Jurkat, Clone E6-1 (cell line): ENCODE results near the gene ZNF804A.
"Not testable (repeated sequence)": the region's sequence is repeated elsewhere in the genome, so short reads cannot be mapped to it uniquely, and the experiment has no call there.

Experiments used
- DNase-seq: peaks from one replicate; pipeline ENCODE4 v3.0.0-alpha.2; 2011; ENCODE audit warnings: low read depth, low spot score
- H3K4me3 ChIP-seq: 2 replicates; pipeline ENCODE4 v1.5.1; 2011; ENCODE audit warnings: mild to moderate bottlenecking, low read length, control low read depth, moderate library complexity

Gene ZNF804A

GRCh38 chr2:184877909-184878308, 279.6 kb downstream of the ZNF804A start:
- no peak overlapping the region for H3K4me3 ChIP-seq
- DNase-seq, result no peak

- DNase-seq, result no peak
Observed at GRCh38 chr2:184879671-184880070, 281.3 kb downstream of the ZNF804A start.

GRCh38 chr2:184886585-184886984, 288.3 kb downstream of the ZNF804A start:
- H3K4me3 ChIP-seq, DNase-seq: not testable (repeated sequence)

More at GRCh38 chr2:184879671-184880070, 281.3 kb downstream of the ZNF804A start:
- H3K4me3 ChIP-seq, result no peak overlapping the region

DNA sequence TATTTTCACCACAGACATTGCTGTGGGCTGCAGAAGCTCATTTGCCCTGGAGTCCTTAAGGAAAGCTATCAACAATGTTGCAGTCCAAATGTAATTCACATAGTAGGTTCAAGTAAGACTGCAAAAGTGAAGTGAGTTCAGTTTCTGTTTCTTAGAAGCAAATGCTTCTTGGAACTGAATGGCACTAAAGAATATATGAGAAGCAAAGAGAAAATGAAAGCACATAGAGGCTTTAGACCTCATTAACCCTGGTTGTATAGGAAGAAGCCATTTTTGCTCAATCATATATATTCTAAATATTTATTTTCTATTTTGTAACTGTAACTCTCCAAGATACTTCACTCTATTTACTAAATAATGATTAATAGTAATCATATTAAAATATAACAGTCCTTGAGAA, 292.0 kb downstream of the ZNF804A start:
- no peak for DNase-seq
- no peak overlapping the region for H3K4me3 ChIP-seq

DNA sequence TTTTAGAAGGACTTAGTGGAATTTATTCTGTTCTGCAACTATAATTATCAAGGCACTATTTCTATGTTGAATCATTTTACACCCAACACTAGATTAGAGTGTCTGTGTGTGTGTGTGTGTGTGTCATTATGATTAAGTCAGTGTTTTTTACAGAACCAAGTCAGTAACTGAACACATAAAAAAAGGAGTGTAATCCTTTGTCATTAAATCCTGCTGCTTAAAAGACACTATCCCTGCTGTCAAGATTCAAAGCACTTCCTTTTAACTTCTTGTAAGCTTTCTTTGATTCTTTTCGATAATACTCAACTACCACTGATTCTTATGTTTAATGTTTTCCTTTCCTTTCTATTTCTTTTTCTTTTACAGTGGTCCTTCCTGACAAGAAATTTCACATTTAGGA, 306.7 kb downstream of the ZNF804A start:
- no peak for DNase-seq
- no peak overlapping the region for H3K4me3 ChIP-seq

GRCh38 chr2:184906160-184906559, 307.8 kb downstream of the ZNF804A start:
- H3K4me3 ChIP-seq, result no peak overlapping the region
- no peak for DNase-seq

DNA sequence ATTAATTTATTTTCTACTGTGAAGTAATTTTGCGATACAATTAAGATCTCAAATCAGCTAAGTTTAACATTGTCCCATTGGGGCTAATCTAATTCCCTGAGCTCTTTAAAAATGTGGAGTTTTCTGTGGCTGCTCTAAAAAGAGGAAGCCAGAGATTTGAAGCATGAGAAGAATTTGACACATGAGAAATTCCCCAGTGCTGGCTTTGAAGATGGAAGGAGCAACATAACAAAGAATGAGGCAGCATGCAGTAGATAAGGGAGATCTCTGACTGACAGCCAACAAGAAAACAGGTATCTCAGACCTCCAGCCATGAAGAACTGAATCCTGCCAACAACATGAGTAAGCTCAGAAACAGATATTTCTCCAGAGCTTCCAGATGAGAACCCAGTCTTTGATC, 308.4 kb downstream of the ZNF804A start:
- H3K4me3 ChIP-seq, result no peak overlapping the region
- DNase-seq, result no peak

DNA sequence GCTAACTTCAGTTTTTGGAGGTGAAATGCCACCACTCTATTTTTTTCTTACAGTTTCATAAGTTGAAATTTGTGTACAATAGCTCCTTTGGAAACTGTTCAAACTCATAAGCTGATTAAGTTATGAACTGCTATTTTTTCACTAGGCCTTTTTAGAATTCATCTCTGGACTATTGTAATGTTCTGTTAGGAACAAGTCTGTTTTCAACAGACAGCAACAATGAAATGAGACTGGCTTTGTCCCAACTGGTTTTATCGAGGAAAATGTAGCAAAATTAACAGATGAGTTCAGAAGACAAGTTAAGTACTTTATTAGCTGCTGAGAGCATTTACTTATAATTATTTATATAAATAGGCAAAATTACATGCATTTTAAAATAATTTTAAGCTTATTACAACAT, 310.6 kb downstream of the ZNF804A start:
- no peak for DNase-seq
- H3K4me3 ChIP-seq, result no peak overlapping the region

- no peak overlapping the region for H3K4me3 ChIP-seq
- no peak for DNase-seq
Observed at GRCh38 chr2:184920451-184920965, 322.2 kb downstream of the ZNF804A start.

DNA sequence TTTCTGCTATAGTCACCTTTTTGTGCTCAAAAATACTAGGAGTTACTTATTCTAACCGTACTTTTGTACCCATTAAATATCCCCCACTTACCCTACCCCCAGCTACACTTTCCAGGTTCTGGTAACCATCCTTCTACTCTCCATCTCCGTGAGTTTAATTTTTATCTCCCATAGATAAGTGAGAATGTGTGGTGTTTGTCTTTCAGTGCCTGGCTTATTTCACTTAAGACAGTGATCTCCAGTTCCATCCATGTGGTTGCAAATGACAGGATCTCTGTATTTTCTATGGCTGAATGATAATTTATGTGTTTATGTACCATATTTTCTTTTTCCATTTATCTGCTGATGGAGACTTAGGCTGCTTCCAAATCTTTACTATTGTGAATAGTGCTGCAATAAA, 323.3 kb downstream of the ZNF804A start:
- DNase-seq, result no peak

DNA sequence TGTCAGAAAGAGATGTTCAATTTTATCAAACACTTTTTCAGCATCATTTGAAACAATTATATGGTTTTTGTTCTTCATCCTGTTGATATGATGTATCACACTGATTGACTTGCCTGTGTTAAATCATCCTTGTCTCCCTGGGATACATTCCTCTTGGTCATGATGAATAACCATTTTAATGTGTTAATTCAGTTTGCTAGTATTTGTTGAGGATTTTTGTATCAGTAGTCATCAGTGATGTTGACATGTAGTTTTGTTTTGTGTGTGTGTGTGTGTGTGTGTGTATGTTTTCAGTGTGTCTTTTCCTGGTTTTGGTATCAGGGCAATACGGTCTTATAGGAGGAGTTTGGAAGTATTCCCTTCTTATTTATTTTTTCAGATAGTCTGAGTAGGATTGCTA, 325.4 kb downstream of the ZNF804A start:
- DNase-seq, result no peak
- H3K4me3 ChIP-seq, result no peak overlapping the region

More for the DNA sequence above, 323.3 kb downstream of the ZNF804A start:
- no peak overlapping the region for H3K4me3 ChIP-seq

DNA sequence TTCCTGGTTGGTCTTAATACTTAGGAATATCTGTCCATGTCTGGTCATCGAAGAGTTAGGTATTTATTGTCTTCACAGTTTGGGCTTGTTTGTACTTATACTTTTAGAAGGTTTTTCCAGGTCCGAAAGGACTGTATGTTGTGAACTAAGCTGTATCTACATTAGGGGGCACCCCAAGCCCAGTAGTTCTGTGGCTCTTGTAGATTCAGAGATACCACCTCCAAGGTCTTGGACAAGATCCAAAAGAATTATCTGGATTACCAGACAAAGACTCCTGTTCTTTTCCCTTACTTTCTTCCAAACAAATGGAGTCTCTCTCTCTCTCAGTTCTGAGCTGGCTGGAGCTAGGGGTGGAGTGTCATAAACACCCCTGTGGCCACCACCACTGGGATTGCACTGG, 328.7 kb downstream of the ZNF804A start:
- no peak for DNase-seq
- H3K4me3 ChIP-seq, result no peak overlapping the region

- no peak overlapping the region for H3K4me3 ChIP-seq
- no peak for DNase-seq
Observed at GRCh38 chr2:184936761-184937160, 338.4 kb downstream of the ZNF804A start.

GRCh38 chr2:184938221-184938985, 340.1 kb downstream of the ZNF804A start:
- DNase-seq, result no peak
- no peak overlapping the region for H3K4me3 ChIP-seq

DNA sequence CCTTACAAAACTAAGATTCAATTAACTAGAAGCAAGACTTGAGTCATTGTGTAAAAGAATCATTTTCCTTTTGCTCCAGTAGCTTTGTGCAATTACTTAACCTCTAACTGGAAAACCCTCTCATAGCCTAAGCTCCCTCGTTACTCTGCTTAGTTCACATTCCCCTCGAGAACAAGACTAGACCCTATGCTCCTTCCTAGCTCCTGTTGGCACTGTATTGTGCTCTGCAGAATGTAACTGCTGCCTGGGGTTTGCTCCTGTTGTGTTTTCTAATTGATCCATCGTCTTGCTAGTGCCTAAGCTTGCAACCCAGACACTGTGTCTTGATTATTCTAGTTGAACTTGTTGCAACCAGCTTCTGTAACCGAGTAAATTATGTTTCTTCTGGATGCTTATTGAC, 347.0 kb downstream of the ZNF804A start:
- H3K4me3 ChIP-seq, result no peak overlapping the region
- DNase-seq, result no peak

- no peak for DNase-seq
- no peak overlapping the region for H3K4me3 ChIP-seq
Observed at GRCh38 chr2:184945824-184946223, 347.5 kb downstream of the ZNF804A start.

GRCh38 chr2:184956856-184957255, 358.5 kb downstream of the ZNF804A start:
- H3K4me3 ChIP-seq, result no peak overlapping the region
- DNase-seq, result no peak

- H3K4me3 ChIP-seq, result no peak overlapping the region
- DNase-seq, result no peak
Observed at GRCh38 chr2:184971546-184972068, 373.3 kb downstream of the ZNF804A start.
